OCI-LY1 (cell line): ENCODE measurements around the gene CMC2.

Experiments
- H2AFZ ChIP-seq: fragments of 200-600 bp; sonication (generic), shearing (Covaris generic); 2 replicates; pipeline ENCODE4 v1.6.0; 2014; ENCODE audit warnings: antibody characterized with exemption, mild to moderate bottlenecking, low read length
- H3F3A ChIP-seq: fragments of 200-600 bp; sonication (generic), shearing (Covaris generic); 2 replicates; pipeline ENCODE4 v1.6.0; 2014; ENCODE audit warnings: mild to moderate bottlenecking, antibody characterized with exemption, low read length, moderate library complexity; ENCODE audit not compliant: insufficient read depth
- H3K27ac ChIP-seq: fragments of 200-600 bp; sonication (generic); 2 replicates; pipeline ENCODE4 v1.5.1; 2014; ENCODE audit warnings: low read length, mixed run types, mild to moderate bottlenecking, low read depth; ENCODE audit not compliant: poor library complexity, severe bottlenecking
- H3K27me3 ChIP-seq: fragments of 200-600 bp; sonication (generic); 2 replicates; pipeline ENCODE4 v1.6.0; 2014; ENCODE audit warnings: antibody characterized with exemption, mild to moderate bottlenecking, low read length, moderate library complexity; ENCODE audit not compliant: insufficient read depth
- H3K36me3 ChIP-seq: fragments of 200-600 bp; sonication (generic); 2 replicates; pipeline ENCODE4 v1.6.1; 2014; ENCODE audit warnings: mild to moderate bottlenecking, antibody characterized with exemption, low read length, moderate library complexity, mixed read lengths; ENCODE audit not compliant: insufficient read depth
- H3K4me1 ChIP-seq: fragments of 200-600 bp; sonication (generic); 2 replicates; pipeline ENCODE4 v1.5.1; 2014; ENCODE audit warnings: mild to moderate bottlenecking, low read length, moderate library complexity; ENCODE audit not compliant: insufficient read depth, severe bottlenecking
- H3K4me2 ChIP-seq: fragments of 200-600 bp; sonication (generic), shearing (Covaris generic); 2 replicates; pipeline ENCODE4 v1.6.1; 2014; ENCODE audit warnings: low read length
- H3K4me3 ChIP-seq: fragments of 200-600 bp; sonication (generic); 2 replicates; pipeline ENCODE4 v1.5.1; 2014; ENCODE audit warnings: low read length, low read depth, mild to moderate bottlenecking, mixed read lengths; ENCODE audit not compliant: poor library complexity, severe bottlenecking
- H3K79me2 ChIP-seq: fragments of 200-600 bp; shearing (Covaris generic); 2 replicates; pipeline ENCODE4 v1.6.1; 2016; ENCODE audit warnings: mixed run types, low read length, mixed read lengths; ENCODE audit not compliant: insufficient read depth
- H3K9ac ChIP-seq: fragments of 200-600 bp; sonication (generic), shearing (Covaris generic); 2 replicates; pipeline ENCODE4 v1.6.1; 2014; ENCODE audit warnings: mild to moderate bottlenecking, low read length, mixed read lengths
- H3K9me2 ChIP-seq: fragments of 200-600 bp; sonication (generic), shearing (Covaris generic); 2 replicates; pipeline ENCODE4 v1.6.1; 2014; ENCODE audit warnings: low read depth, mild to moderate bottlenecking, low read length, mixed read lengths
- H3K9me3 ChIP-seq: fragments of 200-600 bp; shearing (Covaris generic); 2 replicates; pipeline ENCODE4 v1.6.1; 2014; ENCODE audit warnings: low read length, mixed read lengths
- H4K20me1 ChIP-seq: fragments of 200-600 bp; sonication (generic), shearing (Covaris generic); 2 replicates; pipeline ENCODE4 v1.6.0; 2016; ENCODE audit warnings: mild to moderate bottlenecking, low read length; ENCODE audit not compliant: insufficient read depth
- CTCF ChIP-seq: fragments of 200-600 bp; sonication (generic), shearing (Covaris generic); IDR thresholded peaks from 2 replicates; pipeline ENCODE4 v1.5.1; 2017; ENCODE audit warnings: mild to moderate bottlenecking, antibody characterized with exemption, low read length, moderate library complexity, mixed read lengths
- EZH2 ChIP-seq: fragments of 200-600 bp; sonication (generic), shearing (Covaris generic); IDR thresholded peaks from 2 replicates; pipeline ENCODE4 v1.8.0; 2017; ENCODE audit warnings: borderline replicate concordance, mixed run types, mild to moderate bottlenecking, antibody characterized with exemption, low read length, moderate library complexity, mixed read lengths

Gene CMC2

GRCh38 chr16:80936410-80936809 is 70.3 kb downstream of the CMC2 start:
- Histone ChIP-seq H3K79me2 (no peaks in the 10 kb centered on the region), H3K36me3 (no peaks in the 10 kb centered on the region), H3K9me3 (no peaks in the 10 kb centered on the region), H3K27ac (no peak overlapping the region), H3K4me3 (no peak overlapping the region), H4K20me1 (no peaks in the 10 kb centered on the region), H2AFZ (no peak overlapping the region), H3K9me2 (no peaks in the 10 kb centered on the region), H3K4me2 (no peak overlapping the region), H3K9ac (no peak overlapping the region), H3K4me1 (no peaks in the 10 kb centered on the region), H3K27me3 (no peaks in the 10 kb centered on the region), H3F3A (no peaks in the 10 kb centered on the region)
- TF ChIP-seq CTCF (no peak), EZH2 (no peak)

GRCh38 chr16:80935691-80936090 is 71.0 kb downstream of the CMC2 start:
- Histone ChIP-seq H3K9ac (no peak overlapping the region), H3K4me3 (no peak overlapping the region), H3F3A (no peaks in the 10 kb centered on the region), H3K36me3 (no peaks in the 10 kb centered on the region), H3K27ac (no peak overlapping the region), H3K4me2 (no peak overlapping the region), H4K20me1 (no peaks in the 10 kb centered on the region), H2AFZ (no peak overlapping the region), H3K4me1 (no peaks in the 10 kb centered on the region), H3K27me3 (no peaks in the 10 kb centered on the region), H3K9me2 (no peaks in the 10 kb centered on the region), H3K79me2 (no peaks in the 10 kb centered on the region), H3K9me3 (no peaks in the 10 kb centered on the region)
- TF ChIP-seq CTCF (no peak), EZH2 (no peak)

- H3K27ac ChIP-seq, result no peak overlapping the region
- H2AFZ ChIP-seq, result no peak overlapping the region
- no peaks in the 10 kb centered on the region; the same call in 1 of the 2 replicates for H3K27me3 ChIP-seq
- H3K4me3 ChIP-seq, result no peak overlapping the region
- H3K4me1 ChIP-seq, result no peaks in the 10 kb centered on the region
- H3K9ac ChIP-seq, result no peak overlapping the region
- 0 out of 2 replicates have a peak, but pooled peaks cover 3% of the 10 kb centered on the region for H3K9me3 ChIP-seq
- no peak overlapping the region for H3K4me2 ChIP-seq
- H3K79me2 ChIP-seq, result no peaks in the 10 kb centered on the region
- TF ChIP-seq CTCF (no peak), EZH2 (no peak)
- H3F3A ChIP-seq, result no peaks in the 10 kb centered on the region
- H3K36me3 ChIP-seq, result no peaks in the 10 kb centered on the region
- H3K9me2 ChIP-seq, result no peaks in the 10 kb centered on the region
- H4K20me1 ChIP-seq, result no peaks in the 10 kb centered on the region
Observed at GRCh38 chr16:80932708-80933095, 74.0 kb downstream of the CMC2 start.
